ENCODE results near the gene FHIT.

DNA sequence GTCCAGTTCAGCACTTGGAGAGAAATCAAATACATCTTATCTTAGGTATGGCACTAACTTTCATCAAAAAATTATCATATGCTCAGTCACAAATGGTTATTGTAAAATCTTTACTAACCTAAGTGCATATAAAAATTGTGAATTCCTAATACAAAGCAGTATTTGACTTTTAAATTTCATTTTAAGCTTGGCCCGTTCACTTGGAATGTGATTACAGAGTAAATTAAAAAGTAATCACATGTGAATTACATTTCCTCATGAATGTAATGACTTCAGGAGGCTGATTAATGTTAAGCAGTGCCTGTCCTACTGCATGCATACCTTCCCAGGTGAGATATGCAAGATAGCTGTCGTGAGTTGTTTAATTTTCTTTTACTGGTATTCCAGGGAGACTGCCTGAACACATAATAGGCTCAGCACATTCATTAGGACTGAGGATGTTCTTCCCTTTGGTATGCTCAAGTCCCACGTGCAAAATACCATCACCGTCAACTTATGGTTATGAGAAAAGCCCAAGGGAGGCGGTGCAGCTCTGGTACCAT, 1053.0 kb downstream of the FHIT start:
- TF ChIP-seq, protein P1, sequence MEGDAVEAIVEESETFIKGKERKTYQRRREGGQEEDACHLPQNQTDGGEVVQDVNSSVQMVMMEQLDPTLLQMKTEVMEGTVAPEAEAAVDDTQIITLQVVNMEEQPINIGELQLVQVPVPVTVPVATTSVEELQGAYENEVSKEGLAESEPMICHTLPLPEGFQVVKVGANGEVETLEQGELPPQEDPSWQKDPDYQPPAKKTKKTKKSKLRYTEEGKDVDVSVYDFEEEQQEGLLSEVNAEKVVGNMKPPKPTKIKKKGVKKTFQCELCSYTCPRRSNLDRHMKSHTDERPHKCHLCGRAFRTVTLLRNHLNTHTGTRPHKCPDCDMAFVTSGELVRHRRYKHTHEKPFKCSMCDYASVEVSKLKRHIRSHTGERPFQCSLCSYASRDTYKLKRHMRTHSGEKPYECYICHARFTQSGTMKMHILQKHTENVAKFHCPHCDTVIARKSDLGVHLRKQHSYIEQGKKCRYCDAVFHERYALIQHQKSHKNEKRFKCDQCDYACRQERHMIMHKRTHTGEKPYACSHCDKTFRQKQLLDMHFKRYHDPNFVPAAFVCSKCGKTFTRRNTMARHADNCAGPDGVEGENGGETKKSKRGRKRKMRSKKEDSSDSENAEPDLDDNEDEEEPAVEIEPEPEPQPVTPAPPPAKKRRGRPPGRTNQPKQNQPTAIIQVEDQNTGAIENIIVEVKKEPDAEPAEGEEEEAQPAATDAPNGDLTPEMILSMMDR (conservative IDR thresholded peaks at IDR 0.05; ENCODE audit: low read depth, low read length), result no peak
- TF ChIP-seq EZH2 (IDR thresholded peaks at IDR 0.05; ENCODE audit: low read length, unreplicated experiment), result no peak

Data from PC-3 (cell line).